Measurements from ENCODE around the gene SYT11.
A peak's percentile ranks its signal among the peaks of the same experiment; 100 is the strongest.

GRCh38 chr1:155910621-155911121 is 51.3 kb downstream of the SYT11 start:
- TF ChIP-seq, protein P1, sequence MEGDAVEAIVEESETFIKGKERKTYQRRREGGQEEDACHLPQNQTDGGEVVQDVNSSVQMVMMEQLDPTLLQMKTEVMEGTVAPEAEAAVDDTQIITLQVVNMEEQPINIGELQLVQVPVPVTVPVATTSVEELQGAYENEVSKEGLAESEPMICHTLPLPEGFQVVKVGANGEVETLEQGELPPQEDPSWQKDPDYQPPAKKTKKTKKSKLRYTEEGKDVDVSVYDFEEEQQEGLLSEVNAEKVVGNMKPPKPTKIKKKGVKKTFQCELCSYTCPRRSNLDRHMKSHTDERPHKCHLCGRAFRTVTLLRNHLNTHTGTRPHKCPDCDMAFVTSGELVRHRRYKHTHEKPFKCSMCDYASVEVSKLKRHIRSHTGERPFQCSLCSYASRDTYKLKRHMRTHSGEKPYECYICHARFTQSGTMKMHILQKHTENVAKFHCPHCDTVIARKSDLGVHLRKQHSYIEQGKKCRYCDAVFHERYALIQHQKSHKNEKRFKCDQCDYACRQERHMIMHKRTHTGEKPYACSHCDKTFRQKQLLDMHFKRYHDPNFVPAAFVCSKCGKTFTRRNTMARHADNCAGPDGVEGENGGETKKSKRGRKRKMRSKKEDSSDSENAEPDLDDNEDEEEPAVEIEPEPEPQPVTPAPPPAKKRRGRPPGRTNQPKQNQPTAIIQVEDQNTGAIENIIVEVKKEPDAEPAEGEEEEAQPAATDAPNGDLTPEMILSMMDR (IDR thresholded peaks at IDR 0.05), result peak; percentile 26
- TF ChIP-seq EZH2phosphoT487 (IDR thresholded peaks at IDR 0.05), result no peak

All from neural progenitor cell (in vitro differentiated cells).